ENCODE results near the gene CCPG1. TPM values are rescaled to one million over a fixed set of nuclear protein-coding genes. Genes with fewer than 3 reads are reported as not detected.
"Not testable (repeated sequence)": the region's sequence is repeated elsewhere in the genome, so short reads cannot be mapped to it uniquely, and the experiment has no call there.

Gene CCPG1
- total RNA-seq (2022) (51.6 and 54.6 TPM in 2 replicates), Bru-seq, nascent RNA (percentile 82 among the genes with signal in this experiment), BruChase-seq, experiment 1, labeled RNA remaining after a 2-hour chase (percentile 89 among the genes with signal in this experiment), BruChase-seq, experiment 2, labeled RNA remaining after a 6-hour chase (percentile 97 among the genes with signal in this experiment)
- long read RNA-seq, full-length matches to known transcripts: 69 of 83 reads
- long read RNA-seq, partial matches to known transcripts: 6 of 83 reads
- long read RNA-seq, other reads (novel, unspliced or antisense): 8 of 83 reads

DNA sequence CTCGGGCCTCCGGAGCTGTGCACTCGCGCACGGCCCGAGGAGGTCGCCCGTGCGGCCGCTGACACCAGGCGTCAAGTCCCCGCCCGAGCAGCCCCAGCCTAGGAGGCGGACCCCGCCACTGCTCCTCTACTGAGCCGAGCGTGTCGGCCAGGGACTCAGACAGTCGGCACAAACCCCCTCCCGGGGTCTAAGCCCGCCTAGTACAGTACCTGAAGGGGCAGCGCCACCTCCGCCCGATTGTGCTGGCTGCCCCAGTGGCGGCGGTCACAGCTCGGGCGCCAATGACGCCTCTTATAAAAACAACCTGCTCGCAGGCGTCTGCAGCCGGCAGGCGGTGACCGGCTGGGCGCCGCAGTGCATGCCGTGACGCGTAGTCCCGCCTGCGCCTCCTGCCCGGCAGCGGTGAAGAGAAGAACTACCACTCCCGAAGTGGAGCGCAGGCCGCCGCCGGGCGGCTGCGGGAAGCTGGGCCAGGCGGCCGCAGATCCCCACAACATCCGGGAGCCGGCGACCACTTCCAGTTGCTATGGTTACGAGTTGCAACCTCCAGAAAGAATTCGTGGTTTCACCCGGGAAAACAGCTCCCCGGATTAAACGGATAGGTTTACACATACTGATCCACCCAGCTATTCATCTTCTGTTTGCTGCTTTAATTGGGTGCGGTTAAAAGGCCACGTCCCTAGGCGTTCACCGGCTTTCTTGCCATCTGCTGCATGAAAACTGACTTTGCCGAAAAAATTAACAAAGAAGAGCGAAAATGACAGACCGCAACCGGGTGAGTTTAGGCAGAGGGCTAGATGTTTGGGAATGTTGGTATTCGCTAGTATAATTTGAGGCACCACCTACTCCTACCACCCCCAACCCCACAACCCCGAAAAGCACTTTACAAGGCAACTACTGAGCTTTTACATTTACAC is at the start of gene CCPG1, which contains the start of gene PIERCE2:
Gene CCPG1, minus strand, starts transcription at position 348 of the 917 bp plus-strand sequence. CDS start 18,935 bp downstream, outside the sequence.
Gene PIERCE2, plus strand, starts transcription at position 484 of the 917 bp plus-strand sequence. Its CDS starts 274 bp downstream, at position 758.
- ChIA-PET CTCF (interaction anchor here (0.6 to 2.0 kb wide), 7 partner anchors 9 to 50 kb away, joined by 3 to 14 read pairs (median 4); no protein-coding TSS in a partner anchor), POLR2A (interaction anchor here (0.6 to 1.4 kb wide), 3 partner anchors 50 to 200 kb away, joined by 3 to 8 read pairs (median 4); partner anchors contain the start of genes PIGB and PIGBOS1)
- BruUV-seq (replicated peaks): TSS peak; percentile 33

DNA sequence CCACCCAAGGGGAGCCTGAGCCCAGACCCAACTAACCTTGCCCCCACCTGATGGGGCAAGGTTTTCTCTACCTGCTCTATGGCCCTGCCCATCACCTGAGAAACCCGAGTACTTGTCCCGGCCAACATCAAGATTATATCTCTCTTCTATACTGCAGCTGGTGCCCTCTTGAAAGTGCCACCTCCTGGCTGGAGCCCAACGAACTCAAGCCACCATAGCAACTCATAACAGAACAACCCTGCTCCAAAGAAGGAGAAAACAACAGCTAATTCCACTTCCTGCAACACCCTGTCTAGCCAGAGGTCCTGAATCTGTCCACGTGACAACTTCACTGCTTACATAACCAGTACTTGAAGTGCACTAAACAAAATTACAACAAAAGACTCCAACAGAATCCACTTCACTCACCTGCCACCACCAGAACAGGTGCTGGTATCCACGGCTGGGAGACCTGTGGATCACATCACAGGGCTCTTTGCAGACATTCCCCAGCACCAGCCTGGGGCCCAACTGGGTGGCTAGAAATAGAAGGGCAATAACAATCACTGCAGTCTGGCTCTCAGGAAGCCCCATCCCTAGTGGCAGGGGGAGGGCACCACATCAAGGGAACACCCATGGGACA is 49.4 kb upstream of the CCPG1 start:
- BruUV-seq (replicated peaks): no TSS peak
- H3K9me3 ChIP-seq: 0 out of 2 replicates have a peak, but pooled peaks cover 8% of the 10 kb centered on the region
- H3K4me3 ChIP-seq (ENCODE audit: low read depth, low read length): no peak overlapping the region
- H3K4me3 Mint-ChIP-seq (ENCODE audit: unreplicated experiment): no peak overlapping the region
- ChIA-PET CTCF (no interaction called here), POLR2A (no interaction called here)
- no peak for DNase-seq
- H3K9me3 Mint-ChIP-seq (ENCODE audit: unreplicated experiment): peaks cover 15% of the 10 kb centered on the region
- no peaks in the 10 kb centered on the region for H3K27me3 ChIP-seq (replicated peaks; ENCODE audit: control insufficient read depth, insufficient read depth, low read length)
- H3K27ac Mint-ChIP-seq (ENCODE audit: unreplicated experiment): no peak overlapping the region
- no peaks in the 10 kb centered on the region for H3K4me1 Mint-ChIP-seq (ENCODE audit: low read depth, unreplicated experiment)
- no peaks in the 10 kb centered on the region for H3K27me3 Mint-ChIP-seq (ENCODE audit: insufficient read depth, unreplicated experiment)
- no peaks in the 10 kb centered on the region for H3K36me3 ChIP-seq (ENCODE audit: control insufficient read depth, insufficient read depth, low read length)
- TF ChIP-seq CTCF (IDR thresholded peaks at IDR 0.05; ENCODE audit: insufficient read depth in 1 of 2, low read depth in 1 of 2, low read length in 1 of 2, severe bottlenecking in 1 of 2, unreplicated experiment in 1 of 2): no peak
- intact Hi-C loops (cut with micrococcal nuclease; ENCODE audit: unreplicated experiment): no loop called here
- no peaks in the 10 kb centered on the region for H3K36me3 Mint-ChIP-seq (ENCODE audit: insufficient read depth, unreplicated experiment)
- H3K4me1 ChIP-seq: no peaks in the 10 kb centered on the region

More for the DNA sequence above, at the start of gene CCPG1, which contains the start of gene PIERCE2:
- Mint-ChIP-seq H3K27me3 (ENCODE audit: insufficient read depth, unreplicated experiment) (no peaks in the 10 kb centered on the region), H3K9me3 (ENCODE audit: unreplicated experiment) (no peaks in the 10 kb centered on the region), H3K36me3 (ENCODE audit: insufficient read depth, unreplicated experiment) (peaks cover 10% of the 10 kb centered on the region), H3K27ac (ENCODE audit: unreplicated experiment) (peak within 1 kb of the TSS; percentile 85), H3K4me3 (ENCODE audit: unreplicated experiment) (peak within 1 kb of the TSS; percentile 91), H3K4me1 (ENCODE audit: low read depth, unreplicated experiment) (peaks cover 6% of the 10 kb centered on the region)
- no peaks in the 10 kb centered on the region for H3K9me3 ChIP-seq
- peaks cover 11% of the 10 kb centered on the region for H3K4me1 ChIP-seq
- TF ChIP-seq CTCF (IDR thresholded peaks at IDR 0.05; ENCODE audit: insufficient read depth in 1 of 2, low read depth in 1 of 2, low read length in 1 of 2, severe bottlenecking in 1 of 2, unreplicated experiment in 1 of 2): peak; percentile 68 to 78
- peak within 1 kb of the TSS; percentile 59 for H3K4me3 ChIP-seq (ENCODE audit: low read depth, low read length)
- peak; percentile 91 to 95 for DNase-seq
- intact Hi-C loops (cut with micrococcal nuclease; ENCODE audit: unreplicated experiment): loop anchor here (1.0 to 2.0 kb wide), 3 partner anchors 27 to 89 kb away; partner anchors contain the start of genes PIGB and PIGBOS1
- H3K36me3 ChIP-seq (ENCODE audit: control insufficient read depth, insufficient read depth, low read length): no peaks in the 10 kb centered on the region
- no peaks in the 10 kb centered on the region for H3K27me3 ChIP-seq (replicated peaks; ENCODE audit: control insufficient read depth, insufficient read depth, low read length)

GRCh38 chr15:55447030-55447394 is 38.9 kb upstream of the CCPG1 start:
- H3K4me3 Mint-ChIP-seq (ENCODE audit: unreplicated experiment); H3K27me3 ChIP-seq (replicated peaks; ENCODE audit: control insufficient read depth, insufficient read depth, low read length); H3K4me3 ChIP-seq (ENCODE audit: low read depth, low read length); POLR2A ChIA-PET; H3K4me1 ChIP-seq; intact Hi-C loops (cut with micrococcal nuclease; ENCODE audit: unreplicated experiment); H3K9me3 ChIP-seq; BruUV-seq (replicated peaks); CTCF ChIA-PET; H3K9me3 Mint-ChIP-seq (ENCODE audit: unreplicated experiment); H3K4me1 Mint-ChIP-seq (ENCODE audit: low read depth, unreplicated experiment); H3K27me3 Mint-ChIP-seq (ENCODE audit: insufficient read depth, unreplicated experiment); H3K36me3 Mint-ChIP-seq (ENCODE audit: insufficient read depth, unreplicated experiment); DNase-seq; H3K27ac Mint-ChIP-seq (ENCODE audit: unreplicated experiment); H3K36me3 ChIP-seq (ENCODE audit: control insufficient read depth, insufficient read depth, low read length): not testable (repeated sequence)

- DNase-seq; H3K4me3 ChIP-seq (ENCODE audit: low read depth, low read length); H3K36me3 Mint-ChIP-seq (ENCODE audit: insufficient read depth, unreplicated experiment); H3K4me1 ChIP-seq; BruUV-seq (replicated peaks); H3K27me3 Mint-ChIP-seq (ENCODE audit: insufficient read depth, unreplicated experiment); POLR2A ChIA-PET; H3K9me3 ChIP-seq; H3K4me3 Mint-ChIP-seq (ENCODE audit: unreplicated experiment); H3K9me3 Mint-ChIP-seq (ENCODE audit: unreplicated experiment); H3K36me3 ChIP-seq (ENCODE audit: control insufficient read depth, insufficient read depth, low read length); intact Hi-C loops (cut with micrococcal nuclease; ENCODE audit: unreplicated experiment); H3K27me3 ChIP-seq (replicated peaks; ENCODE audit: control insufficient read depth, insufficient read depth, low read length); CTCF ChIA-PET; H3K27ac Mint-ChIP-seq (ENCODE audit: unreplicated experiment); H3K4me1 Mint-ChIP-seq (ENCODE audit: low read depth, unreplicated experiment): not testable (repeated sequence)
These were observed 38.3 kb upstream of the CCPG1 start for GRCh38 chr15:55446379-55447029.

- H3K4me1 Mint-ChIP-seq (ENCODE audit: low read depth, unreplicated experiment); H3K9me3 Mint-ChIP-seq (ENCODE audit: unreplicated experiment); H3K36me3 Mint-ChIP-seq (ENCODE audit: insufficient read depth, unreplicated experiment); H3K4me3 Mint-ChIP-seq (ENCODE audit: unreplicated experiment); POLR2A ChIA-PET; H3K27me3 ChIP-seq (replicated peaks; ENCODE audit: control insufficient read depth, insufficient read depth, low read length); H3K9me3 ChIP-seq; H3K27ac Mint-ChIP-seq (ENCODE audit: unreplicated experiment); H3K36me3 ChIP-seq (ENCODE audit: control insufficient read depth, insufficient read depth, low read length); DNase-seq; BruUV-seq (replicated peaks); intact Hi-C loops (cut with micrococcal nuclease; ENCODE audit: unreplicated experiment); H3K4me3 ChIP-seq (ENCODE audit: low read depth, low read length); H3K27me3 Mint-ChIP-seq (ENCODE audit: insufficient read depth, unreplicated experiment); CTCF ChIA-PET; H3K4me1 ChIP-seq: not testable (repeated sequence)
These were observed 37.8 kb upstream of the CCPG1 start for GRCh38 chr15:55445936-55446335.
